A673 (cell line): ENCODE data around the gene CCDC33. TPM values are rescaled to one million over a fixed set of nuclear protein-coding genes. Genes with fewer than 3 reads are reported as not detected.

Experiments
- BruUV-seq: library from RNA; stranded (reverse); fragments of 400-500 nt; replicated peaks from 2 replicates; lab custom pipeline; 2021; lab: Mats Ljungman, UMichigan
- CTCF ChIA-PET: fragments of 300-600 bp; sonication (Branson Sonifier 250); formaldehyde crosslinking; loops from one replicate; lab custom pipeline; 2022; ENCODE audit warnings: antibody characterized with exemption; lab: Charles Lee
- POLR2A ChIA-PET: fragments of 300-600 bp; sonication (Branson Sonifier 250); formaldehyde crosslinking; loops from one replicate; lab custom pipeline; 2022; ENCODE audit warnings: antibody characterized with exemption; ENCODE audit not compliant: low non-redundant PET; lab: Charles Lee
- DNase-seq: peaks from one replicate; pipeline ENCODE4 v3.0.0-alpha.2; 2015; ENCODE audit warnings: low spot score
- H3K27ac ChIP-seq: fragments of 200-600 bp; sonication (generic); 2 replicates; pipeline ENCODE4 v1.5.1; 2016; ENCODE audit warnings: mixed run types, low read depth, mild to moderate bottlenecking, mixed read lengths, antibody characterized with exemption, low read length; ENCODE audit not compliant: poor library complexity, severe bottlenecking
- H3K27me3 ChIP-seq: fragments of 200-600 bp; sonication (generic); replicated peaks from 2 replicates; pipeline ENCODE4 v1.6.1; 2017; ENCODE audit warnings: mixed run types, low read depth, mild to moderate bottlenecking, mixed read lengths, antibody characterized with exemption, low read length; ENCODE audit not compliant: insufficient read depth, poor library complexity
- H3K36me3 ChIP-seq: fragments of 200-600 bp; sonication (generic); 2 replicates; pipeline ENCODE4 v1.6.1; 2016; ENCODE audit warnings: mixed run types, mild to moderate bottlenecking, mixed read lengths, antibody characterized with exemption, low read length; ENCODE audit not compliant: insufficient read depth, poor library complexity, severe bottlenecking
- H3K4me1 ChIP-seq: fragments of 200-600 bp; sonication (generic); 2 replicates; pipeline ENCODE4 v1.6.1; 2017; ENCODE audit warnings: mixed run types, mild to moderate bottlenecking, mixed read lengths, antibody characterized with exemption, low read length; ENCODE audit not compliant: insufficient read depth, poor library complexity, severe bottlenecking
- H3K4me3 ChIP-seq: fragments of 200-600 bp; sonication (generic); 2 replicates; pipeline ENCODE4 v1.5.1; 2016; ENCODE audit warnings: low read depth, mixed run types, mild to moderate bottlenecking, mixed read lengths, low read length; ENCODE audit not compliant: poor library complexity, severe bottlenecking
- H3K9me3 ChIP-seq: fragments of 200-600 bp; sonication (generic); 2 replicates; pipeline ENCODE4 v1.6.1; 2016; ENCODE audit warnings: mixed run types, low read depth, mild to moderate bottlenecking, mixed read lengths, antibody characterized with exemption, low read length; ENCODE audit not compliant: poor library complexity, severe bottlenecking
- CTCF ChIP-seq: fragments of 300-800, 200-600 bp; sonication (generic); conservative IDR thresholded peaks from 2 replicates; pipeline ENCODE4 v1.5.1; 2017; ENCODE audit warnings: low read depth, mild to moderate bottlenecking, antibody characterized with exemption, low read length, moderate library complexity, mixed read lengths
- EZH2 ChIP-seq: fragments of 200-600 bp; sonication (generic); IDR thresholded peaks from 2 replicates; pipeline ENCODE4 v1.6.1; 2017; ENCODE audit warnings: borderline replicate concordance, low read depth, mild to moderate bottlenecking, mixed read lengths, antibody characterized with exemption, low read length; ENCODE audit not compliant: poor library complexity, severe bottlenecking
- intact Hi-C: fragments of 100-400 bp; cut with micrococcal nuclease; formaldehyde crosslinking; loops from one replicate; pipeline ENCODE4 v1.10.0; 2022; ENCODE audit not compliant: unreplicated experiment
- total RNA-seq: library from RNA; stranded (reverse); gene quantifications from 2 replicates; pipeline ENCODE4 v1.2.3, GENCODE V29; 2021

The CCDC33 gene
- total RNA-seq, 1 experiment from 2014 or later = not detected

GRCh38 chr15:74314795-74315438 is 78.8 kb downstream of the CCDC33 start:
- intact Hi-C loops = no loop called here
- CTCF ChIA-PET = interaction anchor here (1.0 kb wide), 1 partner anchor 342 kb away, joined by 3 read pairs; no protein-coding TSS in a partner anchor
- H3K4me1 ChIP-seq = peaks cover 48% of the 10 kb centered on the region

GRCh38 chr15:74315626-74316025 is 79.5 kb downstream of the CCDC33 start:
- no peak overlapping the region for H3K4me3 ChIP-seq
- no TSS peak for BruUV-seq
- H3K36me3 ChIP-seq = no peaks in the 10 kb centered on the region
- TF ChIP-seq CTCF (no peak), EZH2 (no peak)
- CTCF ChIA-PET = interaction anchor here (1.0 kb wide), 1 partner anchor 343 kb away, joined by 3 read pairs; no protein-coding TSS in a partner anchor
- peaks cover 52% of the 10 kb centered on the region for H3K4me1 ChIP-seq
- intact Hi-C loops = loop anchor here (2.0 kb wide), 1 partner anchor 187 kb away; no protein-coding TSS in a partner anchor
- POLR2A ChIA-PET = no interaction called here
- no peaks in the 10 kb centered on the region for H3K9me3 ChIP-seq
- DNase-seq = no peak
- no peaks in the 10 kb centered on the region for H3K27me3 ChIP-seq
- H3K27ac ChIP-seq = no peak overlapping the region

More at GRCh38 chr15:74314795-74315438, 78.8 kb downstream of the CCDC33 start:
- no peak for DNase-seq
- no peak overlapping the region for H3K4me3 ChIP-seq
- TF ChIP-seq EZH2 (no peak), CTCF (no peak)
- no peaks in the 10 kb centered on the region for H3K27me3 ChIP-seq
- BruUV-seq = no TSS peak
- H3K27ac ChIP-seq = no peak overlapping the region
- POLR2A ChIA-PET = no interaction called here
- H3K9me3 ChIP-seq = no peaks in the 10 kb centered on the region
- no peaks in the 10 kb centered on the region for H3K36me3 ChIP-seq

- no peak for TF ChIP-seq CTCF
- no peak for TF ChIP-seq EZH2
- ChIA-PET POLR2A (no interaction called here), CTCF (no interaction called here)
- no TSS peak for BruUV-seq
- Histone ChIP-seq H3K4me3 (no peak overlapping the region), H3K27me3 (no peaks in the 10 kb centered on the region), H3K27ac (no peak overlapping the region), H3K9me3 (no peaks in the 10 kb centered on the region), H3K4me1 (peaks cover 52% of the 10 kb centered on the region), H3K36me3 (no peaks in the 10 kb centered on the region)
- intact Hi-C loops = loop anchor here (2.0 kb wide), 1 partner anchor 187 kb away; no protein-coding TSS in a partner anchor
- no peak for DNase-seq
These were observed 80.0 kb downstream of the CCDC33 start for GRCh38 chr15:74316141-74316540.
